Testis (tissue), 3 donors: ENCODE results near the gene NUDT3. TPM values are rescaled to one million over a fixed set of nuclear protein-coding genes. Genes with fewer than 3 reads are reported as not detected.
A peak's percentile ranks its signal among the peaks of the same experiment; 100 is the strongest.

Experiments
- DNase-seq: peaks from one replicate; pipeline ENCODE4 v3.0.0-alpha.2; 2019
- H3K27ac ChIP-seq, 2 donors: fragments of 200-600 bp; sonication (generic); one replicate each; pipeline ENCODE4 v1.5.1; 2019
- H3K27me3 ChIP-seq: fragments of 200-600 bp; sonication (generic); one replicate; pipeline ENCODE4 v1.5.1; 2019
- H3K36me3 ChIP-seq: fragments of 200-600 bp; sonication (generic); one replicate; pipeline ENCODE4 v1.5.1; 2017; ENCODE audit warnings: low read depth; ENCODE audit errors: missing control alignments
- H3K4me1 ChIP-seq: fragments of 200-600 bp; sonication (generic); one replicate; pipeline ENCODE4 v1.5.1; 2019
- H3K4me3 ChIP-seq, 2 donors: fragments of 200-600 bp; sonication (generic); one replicate each; pipeline ENCODE4 v1.5.1; 2017 to 2019
- H3K9me3 ChIP-seq: fragments of 200-600 bp; sonication (generic); one replicate; pipeline ENCODE4 v1.5.1; 2017
- POLR2A ChIP-seq: fragments of 450-650 bp; IDR thresholded peaks from one replicate; pipeline ENCODE4 v1.6.1; 2017; ENCODE audit warnings: antibody characterized with exemption, mild to moderate bottlenecking, moderate library complexity
- WGBS, 2 donors: methylation state at CpG; one replicate each; pipeline ENCODE4 v1.1.5; 2018; 5-methylcytosine and 5-hydroxymethylcytosine counted together
- intact Hi-C: fragments of 100-400 bp; cut with DNase I; formaldehyde crosslinking; loops from one replicate; pipeline ENCODE4 v1.15.1; 2023; ENCODE audit warnings: low total_unique reads
- polyA plus RNA-seq: library from polyadenylated mRNA; stranded (reverse); fragments of 350-450 nt; fragmentation: Illumina TruSeq; extraction: RNeasy Lipid Tissue Mini Kit (QIAGEN cat#74804); gene quantifications from one replicate; pipeline ENCODE4 v1.2.3, GENCODE V29; 2014; ENCODE audit warnings: low read depth, low replicate concordance; ENCODE audit not compliant: insufficient read depth
- total RNA-seq, 2 donors: library from RNA; depleted of rRNA; stranded (reverse); fragments of >200 nt; gene quantifications; one replicate each; pipeline ENCODE4 v1.2.3, GENCODE V29; 2016
- TF ChIP-seq, protein P1 (sequence below), 3 experiments: fragments of 450-650 bp in 2 of 3; fragments of 200-600 bp in 1 of 3; sonication (generic) in 1 of 3; IDR thresholded peaks; one replicate each; pipeline ENCODE4 v1.5.1; 2016 to 2019; ENCODE audit warnings: antibody characterized with exemption in 3 of 3, mild to moderate bottlenecking in 2 of 3, moderate library complexity in 1 of 3

The NUDT3 gene
- total and polyA plus RNA-seq, 3 donors from 2014 or later = 18.7 to 28.3 (median 24.0) TPM

DNA sequence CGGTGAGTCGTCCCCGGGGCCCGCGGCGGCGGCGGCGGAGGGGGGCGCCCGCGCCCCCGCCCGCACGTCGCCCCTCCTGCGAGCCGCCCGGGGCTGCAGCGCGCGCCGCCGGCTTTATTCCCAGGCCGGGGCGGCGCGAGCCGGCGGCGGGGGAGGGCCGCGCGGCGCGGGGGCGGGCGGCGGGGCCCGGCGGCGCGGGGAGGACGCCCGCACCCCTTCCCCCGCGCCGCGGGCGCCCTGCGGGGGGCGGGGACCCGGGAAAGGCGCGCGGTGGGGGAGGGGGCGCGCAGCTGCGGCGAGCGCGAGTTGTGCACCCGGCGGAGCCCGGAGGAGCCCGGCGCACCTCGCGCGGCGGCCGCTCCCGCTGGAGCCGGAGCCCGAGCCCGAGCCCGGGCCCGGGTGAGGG, 155.2 kb downstream of the NUDT3 start:
- 1% methylated on average over 36 of the region's 78 CpGs; no CpG with 5 or more reads in 1 of the 2 donors for WGBS, 2 donors
- Histone ChIP-seq H3K4me3 (peak overlapping the region; percentile 59 to 65), H3K27ac (peak overlapping the region in 1 of 2 donors; percentile 85), H3K9me3 (no peaks in the 10 kb centered on the region), H3K27me3 (no peaks in the 10 kb centered on the region), H3K4me1 (no peaks in the 10 kb centered on the region), H3K36me3 (no peaks in the 10 kb centered on the region)
- TF ChIP-seq, protein P1, sequence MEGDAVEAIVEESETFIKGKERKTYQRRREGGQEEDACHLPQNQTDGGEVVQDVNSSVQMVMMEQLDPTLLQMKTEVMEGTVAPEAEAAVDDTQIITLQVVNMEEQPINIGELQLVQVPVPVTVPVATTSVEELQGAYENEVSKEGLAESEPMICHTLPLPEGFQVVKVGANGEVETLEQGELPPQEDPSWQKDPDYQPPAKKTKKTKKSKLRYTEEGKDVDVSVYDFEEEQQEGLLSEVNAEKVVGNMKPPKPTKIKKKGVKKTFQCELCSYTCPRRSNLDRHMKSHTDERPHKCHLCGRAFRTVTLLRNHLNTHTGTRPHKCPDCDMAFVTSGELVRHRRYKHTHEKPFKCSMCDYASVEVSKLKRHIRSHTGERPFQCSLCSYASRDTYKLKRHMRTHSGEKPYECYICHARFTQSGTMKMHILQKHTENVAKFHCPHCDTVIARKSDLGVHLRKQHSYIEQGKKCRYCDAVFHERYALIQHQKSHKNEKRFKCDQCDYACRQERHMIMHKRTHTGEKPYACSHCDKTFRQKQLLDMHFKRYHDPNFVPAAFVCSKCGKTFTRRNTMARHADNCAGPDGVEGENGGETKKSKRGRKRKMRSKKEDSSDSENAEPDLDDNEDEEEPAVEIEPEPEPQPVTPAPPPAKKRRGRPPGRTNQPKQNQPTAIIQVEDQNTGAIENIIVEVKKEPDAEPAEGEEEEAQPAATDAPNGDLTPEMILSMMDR (IDR thresholded peaks at IDR 0.05) = no peak
- no peak for TF ChIP-seq POLR2A
- intact Hi-C loops = no loop called here
- no peak for DNase-seq

- no peaks in the 10 kb centered on the region for H3K36me3 ChIP-seq
These were observed 155.8 kb downstream of the NUDT3 start, which contains the start of gene HMGA1 for GRCh38 chr6:34236443-34237315. Gene HMGA1, plus strand, starts transcription at chr6:34236873. Its CDS starts 3,908 bp downstream, at chr6:34240781.

DNA sequence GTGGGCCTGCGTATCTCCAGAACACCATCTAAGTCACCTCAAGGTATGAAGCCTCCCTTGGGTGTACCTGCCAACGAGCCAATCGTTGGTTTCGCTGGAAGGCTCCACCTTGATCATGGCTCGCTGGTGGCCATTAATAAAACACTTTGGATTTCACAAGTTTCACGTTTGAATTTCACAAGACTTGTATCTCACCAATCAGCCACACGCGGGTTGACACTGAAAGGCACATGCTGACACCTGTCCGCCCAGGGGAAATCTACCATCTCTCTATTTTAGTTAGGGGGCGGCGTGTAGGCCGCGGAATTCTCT, 156.4 kb downstream of the NUDT3 start:
- intact Hi-C loops = no loop called here
- H3K4me3 ChIP-seq = peak overlapping the region; percentile 59 to 65
- H3K27ac ChIP-seq = peak overlapping the region; percentile 77 to 85
- peak; percentile 34 for DNase-seq
- WGBS, 2 donors = 31 to 33% methylated on average over 13 of the region's 13 CpGs
- no peak for TF ChIP-seq POLR2A
- TF ChIP-seq, protein P1 (IDR thresholded peaks at IDR 0.05) = no peak
- no peaks in the 10 kb centered on the region for H3K4me1 ChIP-seq
- no peaks in the 10 kb centered on the region for H3K36me3 ChIP-seq
- H3K9me3 ChIP-seq = no peaks in the 10 kb centered on the region
- H3K27me3 ChIP-seq = no peaks in the 10 kb centered on the region

More at GRCh38 chr6:34236443-34237315, 155.8 kb downstream of the NUDT3 start, which contains the start of gene HMGA1:
- intact Hi-C loops = no loop called here
- WGBS, 2 donors = 2% methylated on average over 30 to 64 of the region's 91 CpGs
- Histone ChIP-seq H3K4me1 (no peaks in the 10 kb centered on the region), H3K4me3 (peak within 1 kb of the TSS; percentile 59 to 65), H3K27me3 (no peaks in the 10 kb centered on the region), H3K9me3 (no peaks in the 10 kb centered on the region), H3K27ac (peak within 1 kb of the TSS; percentile 77 to 85)
- peak; percentile 78 for TF ChIP-seq POLR2A
- TF ChIP-seq, protein P1 (IDR thresholded peaks at IDR 0.05) = no peak
- peak; percentile 88 for DNase-seq

- Histone ChIP-seq H3K9me3 (no peaks in the 10 kb centered on the region), H3K36me3 (no peaks in the 10 kb centered on the region), H3K27ac (peak overlapping the region; percentile 77 to 85), H3K4me3 (peak overlapping the region; percentile 59 to 65), H3K27me3 (no peaks in the 10 kb centered on the region), H3K4me1 (no peaks in the 10 kb centered on the region)
- WGBS, 2 donors = 23 to 33% methylated on average over 31 to 51 of the region's 75 CpGs
- intact Hi-C loops = no loop called here
- TF ChIP-seq, protein P1 (IDR thresholded peaks at IDR 0.05) = no peak
- no peak for TF ChIP-seq POLR2A
- peak; percentile 33 for DNase-seq
These were observed 156.9 kb downstream of the NUDT3 start for GRCh38 chr6:34235307-34236130.
